ENCODE results near the gene EPHA7.
A peak's percentile ranks its signal among the peaks of the same experiment; 100 is the strongest.

EPHA7 gene

DNA sequence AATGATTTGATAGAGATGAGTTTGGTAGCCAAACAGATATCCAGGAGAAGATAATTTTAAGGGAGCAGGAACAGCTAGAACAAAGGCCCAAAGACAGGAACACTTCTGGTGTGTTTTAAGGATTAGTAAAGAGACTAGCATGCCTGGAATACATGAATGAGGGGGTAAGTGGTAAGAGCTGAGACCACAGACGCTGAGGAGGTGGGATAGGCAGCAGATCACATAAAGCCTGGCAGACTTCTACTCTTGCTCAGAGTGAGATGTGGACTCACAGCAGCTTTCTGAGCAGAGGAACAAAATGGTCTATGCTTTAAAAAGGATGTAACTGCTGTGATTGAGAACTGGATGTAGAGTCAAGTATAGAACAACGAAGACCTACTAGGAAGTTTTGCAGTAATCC lies 100.1 kb downstream of the EPHA7 start:
- DNase-seq = no peak

DNA sequence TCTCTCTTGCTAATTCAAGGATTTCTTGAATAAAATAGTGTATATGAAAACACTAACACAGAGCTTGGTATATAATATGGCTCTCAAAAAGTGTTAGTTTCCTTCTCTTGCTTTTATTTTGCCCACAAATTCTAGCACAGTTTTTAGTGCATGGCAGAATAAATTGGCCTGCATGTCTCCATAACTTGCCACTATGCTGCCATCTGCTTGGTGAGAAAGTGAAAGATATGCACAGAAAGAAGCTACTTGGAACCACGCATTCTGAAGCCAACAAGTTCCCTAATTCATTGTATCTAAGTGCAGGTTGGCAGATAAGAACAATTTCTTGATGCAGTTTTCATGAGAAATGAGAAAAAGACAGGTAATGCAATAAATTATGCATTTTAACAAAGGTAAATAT lies 101.2 kb downstream of the EPHA7 start:
- no peak for DNase-seq

DNA sequence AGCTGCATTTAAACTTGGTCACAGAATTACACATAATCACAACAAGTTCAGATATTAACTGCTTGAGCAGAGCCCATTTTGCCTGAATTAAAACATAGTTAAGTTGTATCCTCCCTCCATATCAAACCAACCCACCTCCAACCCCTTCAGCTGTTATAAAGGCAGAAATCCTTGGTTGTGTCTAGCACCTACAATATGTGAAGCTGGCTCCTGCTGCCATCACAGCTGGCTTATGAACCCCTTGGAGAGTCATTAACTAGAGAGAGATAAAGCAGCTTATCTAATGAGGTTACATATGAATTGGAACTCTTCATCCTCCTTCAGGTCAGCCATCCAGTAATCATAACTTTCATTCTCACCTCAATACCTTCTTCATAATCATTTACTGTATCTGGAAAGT lies 101.8 kb downstream of the EPHA7 start:
- no peak for DNase-seq

DNA sequence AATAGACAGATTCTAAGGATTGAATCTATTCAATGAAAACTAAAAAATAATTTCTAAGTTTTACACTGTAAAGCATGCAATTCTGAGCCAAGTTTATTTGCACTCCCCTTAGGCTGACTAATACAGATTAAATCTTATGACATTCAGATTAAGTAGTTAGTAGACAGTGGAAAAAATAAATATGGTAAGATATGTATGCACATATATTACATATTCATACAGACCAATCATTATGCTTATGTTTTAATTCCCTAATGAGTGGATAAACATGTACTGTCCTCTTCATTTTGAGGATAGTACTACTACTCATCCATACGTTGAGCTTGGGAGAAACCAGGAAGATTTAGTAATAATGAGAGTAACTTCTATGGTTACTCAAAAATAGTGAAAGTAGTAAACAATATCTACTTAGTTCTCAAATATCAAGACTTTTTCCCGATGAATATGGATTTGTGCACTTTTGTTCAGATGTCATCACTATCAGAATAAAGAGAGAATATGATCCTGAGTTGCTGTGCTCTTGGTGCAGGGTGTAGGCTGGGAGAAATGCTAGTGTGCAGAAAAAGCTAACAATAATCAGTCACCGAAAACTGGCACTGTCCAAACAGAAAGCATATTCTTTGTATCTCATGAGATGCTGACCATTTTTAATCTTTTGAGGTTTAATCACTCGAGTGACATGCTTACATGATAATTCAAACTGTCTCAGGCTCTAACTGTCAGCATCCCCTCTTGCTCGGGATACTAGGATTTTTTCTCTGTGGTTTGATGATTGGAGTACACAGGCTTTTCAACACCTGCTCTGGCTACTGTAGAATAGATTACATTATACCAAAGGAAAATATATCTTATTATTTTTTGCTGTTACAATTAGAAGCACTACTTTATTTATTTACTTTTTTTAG lies 111.6 kb downstream of the EPHA7 start:
- no peak for DNase-seq

DNA sequence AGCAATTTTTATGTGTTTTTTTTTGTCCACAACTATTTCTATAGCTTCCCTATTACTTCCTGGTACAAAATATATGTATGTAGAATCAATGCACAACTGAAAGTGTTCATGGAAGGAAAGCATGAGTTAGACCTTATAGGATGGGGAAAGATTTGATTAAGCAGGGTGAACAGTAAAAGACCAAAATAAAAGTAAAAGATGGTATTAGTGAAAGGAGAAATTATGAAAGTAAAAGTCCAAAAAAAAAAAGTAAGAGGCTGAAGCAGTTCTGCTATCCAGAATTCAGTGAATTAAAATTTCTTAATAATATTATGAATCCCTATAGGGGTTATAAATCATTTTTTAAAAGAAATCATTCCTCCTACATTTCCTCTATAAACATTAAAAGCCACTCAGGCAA lies 114.3 kb downstream of the EPHA7 start:
- DNase-seq = no peak

DNA sequence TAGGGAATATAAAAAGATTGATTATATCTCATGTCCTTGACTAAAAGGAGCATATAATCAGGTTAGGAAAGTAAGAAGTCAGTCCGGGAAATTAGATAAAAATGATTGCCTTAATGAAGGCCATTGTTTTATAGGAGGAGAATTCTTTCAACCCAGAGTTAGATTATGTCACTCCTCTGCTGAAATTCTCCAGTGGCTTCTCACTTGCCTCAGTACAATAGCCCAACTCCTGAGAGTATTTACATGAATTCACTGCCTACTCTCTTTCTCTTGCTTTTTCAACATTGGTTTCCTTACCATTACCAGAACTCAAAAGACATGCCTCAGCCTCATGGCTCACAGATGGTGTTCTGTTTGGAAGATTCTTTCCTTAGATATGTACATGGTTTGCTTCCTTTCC lies 114.9 kb downstream of the EPHA7 start:
- no peak for DNase-seq

DNA sequence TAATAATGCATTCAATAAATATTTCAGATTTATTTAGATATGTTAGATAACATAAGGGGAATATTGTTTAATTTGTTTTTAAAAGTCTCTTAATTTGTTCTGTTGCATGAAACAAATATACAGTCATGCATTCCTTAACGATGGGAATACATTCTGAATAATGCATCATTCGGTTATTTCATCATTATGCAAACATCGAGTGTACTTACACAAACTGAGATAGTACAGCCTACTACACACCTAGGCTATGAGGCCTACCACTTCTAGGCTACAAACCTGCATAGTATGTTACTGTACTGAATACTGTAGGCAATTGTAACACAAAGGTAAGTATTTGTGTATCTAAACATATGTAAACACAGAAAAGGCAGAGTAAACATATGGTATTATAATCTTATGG lies 118.7 kb downstream of the EPHA7 start:
- no peak for DNase-seq

DNA sequence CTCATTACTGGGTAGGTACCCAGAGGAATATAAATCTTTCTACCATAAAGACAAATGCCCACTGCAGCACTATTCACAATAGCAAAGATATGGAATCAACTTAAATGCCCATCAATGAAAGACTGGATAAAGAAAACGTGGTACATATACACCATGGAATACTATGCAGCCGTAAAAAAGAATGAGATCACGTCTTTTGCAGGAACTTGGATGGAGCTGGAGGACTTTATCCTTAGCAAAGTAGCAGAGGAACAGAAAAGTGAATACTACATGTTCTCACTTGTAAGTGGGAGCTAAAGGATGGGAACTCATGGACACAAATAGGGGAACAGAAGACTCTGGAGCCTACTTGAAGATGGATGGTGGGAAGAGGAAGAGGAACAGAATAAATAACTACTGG lies 119.7 kb downstream of the EPHA7 start:
- DNase-seq = no peak

DNA sequence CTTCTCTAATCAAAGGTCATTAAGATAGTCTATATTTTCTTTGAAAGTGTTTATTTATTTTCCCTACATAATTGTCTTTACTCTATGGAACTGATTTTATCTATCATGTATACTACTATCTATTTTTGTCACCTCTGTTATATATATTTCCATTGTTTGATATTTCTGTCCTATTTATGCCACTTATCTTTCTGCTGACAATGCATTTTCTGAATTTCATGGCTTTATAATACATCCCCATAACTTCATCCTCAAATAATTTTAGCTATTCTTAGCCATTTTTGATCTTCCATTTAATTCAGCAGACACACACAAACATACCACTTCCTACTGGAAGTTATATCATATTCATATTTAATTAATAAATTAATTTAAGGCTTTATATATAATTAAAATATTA lies 123.7 kb downstream of the EPHA7 start:
- DNase-seq = no peak

DNA sequence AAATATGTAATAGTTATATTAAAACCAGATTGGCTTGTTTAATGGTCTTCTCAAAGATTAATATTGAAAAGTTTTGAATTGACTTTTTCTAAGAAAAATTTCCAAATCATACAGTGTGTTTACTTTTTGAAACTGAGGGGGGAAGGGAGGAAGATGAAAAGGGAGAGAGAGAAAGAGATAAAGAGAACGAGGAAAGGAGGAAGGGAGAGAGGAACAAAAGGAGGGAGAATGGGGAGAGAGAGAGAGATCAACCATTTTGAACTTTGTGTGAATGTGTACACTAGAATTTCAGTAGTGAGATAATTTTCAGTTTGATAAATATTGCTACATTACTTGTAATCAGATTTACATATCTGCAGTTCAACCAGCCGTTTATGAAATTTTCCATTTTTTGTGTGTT lies 124.5 kb downstream of the EPHA7 start:
- no peak for DNase-seq

DNA sequence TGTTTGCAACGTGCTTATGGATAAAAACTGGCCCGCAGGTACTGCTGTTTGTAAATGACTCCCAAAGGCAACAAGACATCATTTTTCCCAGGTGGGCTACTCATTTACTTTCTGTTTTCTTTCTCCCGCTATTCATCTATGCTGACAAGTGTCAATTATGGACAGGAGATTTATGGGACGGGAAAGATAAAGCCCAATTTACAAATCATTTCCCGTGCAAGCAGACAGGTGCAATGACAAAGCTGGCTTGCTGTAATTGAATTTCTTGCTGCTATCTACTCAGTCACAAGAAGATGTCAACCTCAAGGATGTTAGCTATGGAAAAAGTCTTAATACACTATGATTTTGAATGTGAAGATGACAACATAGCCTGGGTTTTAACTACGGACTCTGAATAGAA lies 125.5 kb downstream of the EPHA7 start:
- DNase-seq = no peak

DNA sequence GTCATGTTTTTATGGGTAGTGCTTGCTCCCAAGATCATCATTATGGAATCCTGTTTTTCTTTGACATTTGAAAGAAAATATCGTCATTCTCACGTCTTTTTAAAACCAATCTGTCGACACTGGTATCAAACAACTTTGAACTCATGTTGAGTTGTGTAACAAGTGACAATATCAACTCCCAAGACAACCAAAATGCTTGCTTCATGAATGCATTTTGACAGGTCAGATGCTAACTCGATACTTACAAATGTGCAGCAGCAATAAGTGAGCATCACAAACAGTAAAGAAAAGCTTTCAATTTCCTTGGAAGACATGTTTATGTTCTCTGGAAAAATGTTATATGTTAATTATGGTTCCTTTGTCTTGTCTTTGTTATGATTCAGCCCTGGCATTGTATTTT lies 125.9 kb downstream of the EPHA7 start:
- no peak for DNase-seq

DNA sequence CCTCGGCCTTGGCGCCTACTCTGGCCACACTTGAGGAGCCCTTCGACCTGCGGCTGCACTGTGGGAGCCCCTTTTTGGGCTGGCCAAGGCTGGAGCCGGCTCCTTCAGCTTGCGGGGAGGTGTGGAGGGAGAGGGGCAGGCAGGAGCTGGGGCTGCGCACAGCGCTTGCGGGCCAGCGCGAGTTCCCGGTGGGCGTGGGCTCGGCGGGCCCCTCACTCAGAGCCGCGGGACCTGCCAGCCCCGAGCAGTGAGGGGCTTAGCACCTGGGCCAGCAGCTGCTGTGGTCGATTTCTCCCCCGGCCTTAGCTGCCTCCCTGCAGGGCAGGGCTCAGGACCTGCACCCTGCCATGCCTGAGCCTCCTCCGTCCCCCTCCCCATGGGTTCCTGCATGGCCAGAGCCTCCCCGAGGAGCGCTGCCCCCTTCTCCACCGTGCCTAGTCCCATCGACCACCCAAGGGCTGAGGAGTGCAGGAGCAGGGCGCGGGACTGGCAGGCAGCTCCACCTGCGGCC lies 136.8 kb downstream of the EPHA7 start:
- DNase-seq = peak in 2 of 5 donors; percentile 3 to 8

DNA sequence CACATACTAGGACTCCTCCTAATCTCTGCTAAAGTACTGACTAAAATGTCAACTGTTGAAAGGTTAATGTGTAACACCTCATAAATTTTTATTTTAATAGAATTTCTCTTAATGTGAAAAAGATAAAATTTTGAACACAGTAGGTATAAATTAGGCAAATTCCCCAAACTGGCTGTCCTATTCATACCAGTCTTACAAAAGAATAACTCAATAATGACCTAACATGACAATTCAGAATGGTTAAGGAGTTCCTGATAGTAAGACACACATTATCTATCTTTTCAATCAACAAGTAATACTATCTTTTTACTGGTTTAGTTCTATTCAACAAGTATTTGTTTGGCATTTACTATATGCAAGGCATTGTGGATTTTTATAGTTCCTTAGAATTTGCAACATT lies 141.1 kb downstream of the EPHA7 start:
- DNase-seq = no peak

DNA sequence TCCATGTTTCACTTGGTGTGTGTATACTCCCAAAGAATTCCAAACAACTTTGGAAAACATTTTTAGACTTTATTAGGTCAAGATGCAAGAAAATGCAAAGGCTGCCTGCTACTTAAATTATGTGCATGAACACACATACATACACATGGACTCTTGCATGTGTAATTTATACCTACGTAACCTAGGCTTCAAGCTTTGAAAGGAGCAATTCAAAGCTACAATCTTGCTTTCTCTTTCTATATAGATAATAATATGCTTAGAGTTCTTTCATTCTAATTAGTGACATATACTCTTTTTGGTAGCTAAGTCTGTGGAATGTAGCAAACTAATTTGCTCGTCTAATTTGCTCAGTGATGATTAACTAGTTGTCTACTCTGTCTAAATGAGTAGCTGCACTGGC lies 146.5 kb downstream of the EPHA7 start:
- no peak for DNase-seq

DNA sequence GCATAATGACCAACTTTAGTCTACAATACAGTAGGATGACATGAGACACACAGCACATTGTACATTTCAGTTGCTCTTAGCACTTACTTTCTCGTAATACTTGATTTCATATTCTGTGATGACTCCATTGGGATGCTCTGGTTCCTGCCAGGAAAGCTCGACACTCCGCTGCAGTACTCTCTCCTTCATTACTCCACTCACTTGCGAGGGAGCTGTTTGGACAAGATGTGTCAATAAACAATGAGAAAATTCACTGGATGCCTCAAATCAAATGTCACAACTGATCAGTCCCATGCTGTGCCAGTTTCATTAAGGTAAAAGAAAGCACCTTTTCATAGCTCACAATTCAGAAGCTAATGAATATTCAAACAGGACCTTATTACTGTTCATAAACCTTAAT lies 147.1 kb downstream of the EPHA7 start:
- DNase-seq = no peak

DNA sequence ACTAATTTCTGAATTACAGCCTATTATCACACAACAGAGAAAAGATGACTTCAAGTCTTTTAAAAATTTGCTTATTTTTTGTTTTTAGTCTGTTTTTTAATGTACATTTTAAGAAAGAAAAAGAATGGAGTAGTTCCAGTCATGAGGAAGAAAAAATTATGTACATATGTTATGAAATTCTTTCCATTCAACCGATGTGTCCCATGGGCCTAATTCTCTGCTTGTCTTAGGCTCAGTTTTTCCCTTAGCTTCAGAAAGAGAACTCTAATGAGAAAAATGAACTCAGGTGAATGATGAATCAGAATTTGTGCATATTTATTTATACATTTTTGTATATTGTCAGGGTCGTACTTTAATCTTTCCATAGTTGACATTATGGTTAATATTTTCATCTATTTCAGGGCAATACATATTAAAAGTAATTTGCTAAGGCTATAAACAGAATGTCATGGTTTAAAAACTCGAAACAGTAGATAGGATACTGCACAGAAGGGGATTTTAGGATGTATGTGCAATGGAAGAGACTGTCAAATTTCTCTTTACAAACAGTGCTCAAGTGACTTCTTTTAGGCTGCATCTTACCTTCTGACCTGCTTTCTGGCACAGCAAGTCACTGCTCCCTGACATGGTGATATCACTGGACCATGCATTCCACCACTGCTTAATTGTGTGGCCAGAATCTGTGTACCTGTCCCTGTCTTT lies 153.1 kb downstream of the EPHA7 start:
- DNase-seq = no peak

DNA sequence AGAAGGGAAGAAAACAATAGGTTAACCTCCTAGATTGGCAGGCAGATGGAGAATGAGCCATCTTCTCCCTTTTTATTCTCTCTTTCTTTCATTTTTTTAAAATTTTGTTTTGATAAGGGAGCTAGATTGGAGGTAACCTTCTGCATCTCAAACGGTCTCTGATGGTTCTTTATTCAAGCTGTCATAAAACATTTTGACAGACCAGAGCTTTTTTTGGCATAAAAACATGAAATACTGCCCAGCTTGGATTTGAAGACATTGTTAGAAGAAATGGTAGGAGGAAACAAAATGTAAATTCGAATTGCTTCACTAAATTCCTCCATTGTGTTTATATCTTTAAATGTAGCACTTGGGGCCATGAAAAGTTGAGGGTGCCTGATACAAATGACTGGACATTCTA lies 158.5 kb downstream of the EPHA7 start:
- no peak for DNase-seq

DNA sequence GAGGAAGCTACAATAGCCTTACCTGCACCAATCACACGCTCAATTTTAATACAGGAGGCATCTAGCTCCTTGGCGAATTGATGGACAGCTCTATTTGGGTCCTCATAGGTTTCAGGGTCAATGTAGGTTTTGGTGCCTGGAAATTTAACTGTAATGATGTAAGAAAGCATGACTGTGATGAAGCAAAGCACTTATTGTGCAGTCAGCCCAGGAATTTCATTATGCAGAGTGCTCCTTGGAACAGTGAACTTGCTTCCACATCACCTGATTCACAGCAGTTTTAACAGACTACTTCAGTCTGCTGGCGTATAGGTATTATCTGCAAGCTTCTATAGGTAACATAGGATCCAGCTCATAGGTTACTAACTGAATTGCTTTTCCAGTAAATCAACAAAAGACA lies 160.0 kb downstream of the EPHA7 start:
- no peak for DNase-seq

DNA sequence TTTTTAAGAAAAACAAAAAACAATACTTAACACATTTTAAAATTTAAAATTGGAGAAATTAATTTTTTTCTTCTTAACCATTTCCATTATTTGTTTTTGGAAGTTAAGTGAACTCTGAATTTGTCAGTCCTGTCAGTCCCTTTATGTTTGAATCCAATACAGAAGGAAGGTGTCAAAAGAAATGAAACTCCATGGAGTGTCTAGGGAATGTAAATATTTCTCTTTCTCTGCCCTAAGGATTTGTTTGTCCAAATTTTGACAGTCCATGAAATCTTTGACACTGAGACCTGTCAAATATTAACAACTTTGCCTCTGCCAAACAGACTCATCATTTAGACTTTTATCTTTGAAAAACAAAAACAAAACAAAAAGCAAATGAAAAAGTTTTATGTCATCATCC lies 166.4 kb downstream of the EPHA7 start:
- no peak for DNase-seq

DNA sequence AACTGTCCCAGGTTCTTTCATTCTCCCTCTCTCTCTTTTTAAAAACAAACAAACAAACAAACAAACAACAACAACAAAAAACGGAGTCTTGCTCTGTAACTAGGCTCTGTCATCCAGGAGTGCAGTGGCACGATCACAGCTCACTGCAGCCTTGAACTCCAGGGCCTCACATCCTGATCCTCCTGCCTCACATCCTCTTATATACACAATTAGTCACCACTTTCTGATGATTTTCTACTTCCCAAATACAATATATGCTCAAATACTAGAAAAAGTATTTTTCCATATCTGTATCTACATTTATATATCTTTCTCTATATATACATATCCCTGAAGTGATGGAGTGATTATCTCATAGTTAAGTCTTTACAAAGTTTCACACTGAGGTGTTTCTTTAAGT lies 170.7 kb downstream of the EPHA7 start:
- no peak for DNase-seq

DNA sequence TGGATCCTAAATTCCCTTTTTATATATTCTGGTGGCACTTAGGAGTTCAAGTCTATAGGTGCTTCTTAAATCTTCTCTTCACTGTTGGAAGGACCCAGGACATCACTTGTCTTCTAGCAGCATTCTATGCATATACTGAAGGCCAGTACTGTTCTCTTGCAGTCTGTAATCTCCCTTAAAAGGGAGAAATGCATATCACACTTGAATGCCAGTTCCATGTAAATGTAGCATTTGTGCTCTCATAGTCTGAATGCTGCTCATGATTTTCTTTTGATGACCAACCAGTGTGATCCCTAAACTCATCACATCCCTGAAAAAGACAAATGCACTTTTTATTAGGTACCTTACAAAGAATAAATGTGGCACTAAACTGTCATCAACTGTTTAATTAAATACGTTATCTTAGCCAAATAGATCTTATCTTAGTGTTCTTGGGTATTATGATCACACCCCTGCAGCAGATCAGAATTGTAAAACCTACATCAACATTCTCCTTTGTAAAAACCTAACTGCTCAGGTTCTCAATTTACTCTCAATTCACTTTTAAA lies 176.1 kb downstream of the EPHA7 start:
- DNase-seq = no peak

DNA sequence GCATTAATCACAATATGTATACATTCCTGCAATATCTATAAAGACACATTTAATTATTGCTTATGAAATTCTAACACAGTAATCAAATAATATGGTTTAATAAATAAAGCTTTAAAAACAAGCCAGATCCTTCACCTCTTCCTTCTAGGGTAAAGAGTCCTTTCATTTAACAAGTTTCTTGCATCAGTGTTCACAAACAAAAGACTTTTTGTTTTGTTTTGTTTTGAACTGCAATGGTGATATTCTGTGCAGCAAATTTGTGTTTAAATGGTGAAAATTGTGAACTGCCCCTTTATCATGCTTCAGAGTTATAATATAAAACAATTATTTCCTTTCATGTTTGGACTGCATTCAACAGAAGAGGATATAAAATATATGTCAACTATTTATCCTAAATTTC lies 177.3 kb downstream of the EPHA7 start:
- no peak for DNase-seq

DNA sequence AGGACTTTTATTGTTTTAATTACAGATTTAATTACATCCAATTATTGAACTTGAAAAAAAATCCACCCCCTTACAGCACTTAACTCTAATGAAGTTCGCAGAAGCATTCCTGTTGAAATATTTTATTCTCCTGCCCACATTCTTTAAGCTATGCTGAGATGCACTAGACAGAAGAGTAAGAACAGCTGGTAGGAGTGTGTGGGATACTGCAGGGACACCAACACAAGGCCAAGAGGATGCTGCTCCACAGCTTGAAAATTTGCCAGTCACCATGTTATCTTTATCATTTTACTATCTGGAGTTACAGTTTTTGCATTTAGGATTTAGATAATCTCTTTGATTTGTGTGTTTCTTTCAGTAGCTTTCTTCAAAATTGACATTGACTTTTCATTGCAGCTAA lies 180.7 kb downstream of the EPHA7 start:
- DNase-seq = no peak

Measured in T-helper 1 cell (primary cell).